IPS-NIHi7 (cell line): ENCODE measurements around the gene SLC16A10.
"Not testable (repeated sequence)": the region's sequence is repeated elsewhere in the genome, so short reads cannot be mapped to it uniquely, and the experiment has no call there.

Source experiments
- DNase-seq: peaks from one replicate; pipeline ENCODE4 v3.0.0; 2012; ENCODE audit warnings: mixed read lengths; ENCODE audit errors: extremely low spot score

Gene SLC16A10

GRCh38 chr6:111212625-111213024 is 125.3 kb downstream of the SLC16A10 start:
- no peak for DNase-seq

- no peak for DNase-seq
Measured at GRCh38 chr6:111215131-111215530, 127.8 kb downstream of the SLC16A10 start.

- no peak for DNase-seq
Measured at GRCh38 chr6:111219785-111220184, 132.5 kb downstream of the SLC16A10 start.

GRCh38 chr6:111220383-111221031 is 133.2 kb downstream of the SLC16A10 start:
- DNase-seq = no peak

- no peak for DNase-seq
Measured at GRCh38 chr6:111221804-111222203, 134.5 kb downstream of the SLC16A10 start.

GRCh38 chr6:111222341-111222740 is 135.0 kb downstream of the SLC16A10 start:
- no peak for DNase-seq

GRCh38 chr6:111228094-111228493 is 140.8 kb downstream of the SLC16A10 start:
- no peak for DNase-seq

GRCh38 chr6:111230351-111231089 is 143.2 kb downstream of the SLC16A10 start:
- no peak for DNase-seq

- no peak for DNase-seq
Measured at GRCh38 chr6:111231090-111231459, 143.8 kb downstream of the SLC16A10 start.

GRCh38 chr6:111237852-111238251 is 150.5 kb downstream of the SLC16A10 start:
- no peak for DNase-seq

GRCh38 chr6:111238464-111239119 is 151.3 kb downstream of the SLC16A10 start:
- DNase-seq = no peak

GRCh38 chr6:111239461-111239860 is 152.2 kb downstream of the SLC16A10 start:
- no peak for DNase-seq

GRCh38 chr6:111242452-111242851 is 155.1 kb downstream of the SLC16A10 start:
- DNase-seq = no peak

- no peak for DNase-seq
Measured at GRCh38 chr6:111243095-111243494, 155.8 kb downstream of the SLC16A10 start.

- no peak for DNase-seq
Measured at GRCh38 chr6:111248789-111249188, 161.5 kb downstream of the SLC16A10 start.

GRCh38 chr6:111250791-111251354 is 163.6 kb downstream of the SLC16A10 start:
- DNase-seq = no peak

- no peak for DNase-seq
Measured at GRCh38 chr6:111252726-111253125, 165.4 kb downstream of the SLC16A10 start.

GRCh38 chr6:111254004-111254778 is 166.9 kb downstream of the SLC16A10 start:
- DNase-seq = no peak

- DNase-seq = no peak
Measured at GRCh38 chr6:111254779-111255166, 167.5 kb downstream of the SLC16A10 start.

- not testable (repeated sequence) for DNase-seq
Measured at GRCh38 chr6:111255838-111256237, 168.5 kb downstream of the SLC16A10 start.

GRCh38 chr6:111256646-111257045 is 169.3 kb downstream of the SLC16A10 start:
- DNase-seq = no peak

- no peak for DNase-seq
Measured at GRCh38 chr6:111258010-111258409, 170.7 kb downstream of the SLC16A10 start.
